K562 (cell line): Measurements from ENCODE around the gene LSR. TPM values are rescaled to one million over a fixed set of nuclear protein-coding genes. Genes with fewer than 3 reads are reported as not detected.
A peak's percentile ranks its signal among the peaks of the same experiment; 100 is the strongest.

Experiments
- CCNT2 ChIP-seq: IDR thresholded peaks from 2 replicates; pipeline ENCODE4 v1.6.1; 2011; ENCODE audit warnings: borderline replicate concordance, low read depth, mild to moderate bottlenecking, moderate library complexity, mixed read lengths, low read length; ENCODE audit not compliant: insufficient read length; ENCODE audit errors: extremely low read depth
- CHCHD3 ChIP-seq: fragments of 250-450 bp; sonication (Bioruptor Pico); IDR thresholded peaks from 2 replicates; pipeline ENCODE4 v2.1.2; 2022; ENCODE audit warnings: mild to moderate bottlenecking
- CREM ChIP-seq: IDR thresholded peaks from 2 replicates; pipeline ENCODE4 v1.6.1; 2014; ENCODE audit warnings: antibody characterized with exemption, low read depth
- CSDE1 ChIP-seq, 2 experiments: fragments of 450-650 bp; IDR thresholded peaks; 2 replicates each; pipeline ENCODE4 v1.6.1; 2016; ENCODE audit warnings: mild to moderate bottlenecking in 1 of 2
- DACH1 ChIP-seq: fragments of 450-650 bp; IDR thresholded peaks from 2 replicates; pipeline ENCODE4 v1.6.1; 2018; ENCODE audit not compliant: partially characterized antibody
- DPF2 ChIP-seq: fragments of 450-650 bp; IDR thresholded peaks from 2 replicates; pipeline ENCODE4 v1.6.1; 2016
- ELF4 ChIP-seq: fragments of 450-650 bp; formaldehyde crosslinking; IDR thresholded peaks from 2 replicates; pipeline ENCODE4 v1.4.0; 2022; ENCODE audit warnings: missing genetic modification characterization
- FOSL1 ChIP-seq: fragments of 200-800 bp; sonication (Bioruptor generic); conservative IDR thresholded peaks from 2 replicates; pipeline ENCODE4 v1.6.1; 2016; ENCODE audit warnings: missing genetic modification characterization, missing compliant biosample characterization
- GATAD2A ChIP-seq: fragments of 450-650 bp; IDR thresholded peaks from 2 replicates; pipeline ENCODE4 v1.6.1; 2017
- NFIC ChIP-seq: fragments of 450-650 bp; IDR thresholded peaks from 2 replicates; pipeline ENCODE4 v1.6.1; 2017; ENCODE audit warnings: mild to moderate bottlenecking, inconsistent platforms
- NFIX ChIP-seq: fragments of 250-450 bp; sonication (Bioruptor Pico); IDR thresholded peaks from 2 replicates; pipeline ENCODE4 v1.4.0; 2020; ENCODE audit warnings: low read depth, mild to moderate bottlenecking, moderate library complexity
- NRF1 ChIP-seq, 2 experiments: fragments of 450-650 bp; IDR thresholded peaks in 1 of 2; conservative IDR thresholded peaks in 1 of 2; 2 replicates each; pipeline ENCODE4 v1.6.1; 2014; ENCODE audit warnings: mild to moderate bottlenecking in 2 of 2
- RCOR1 ChIP-seq, 2 experiments: IDR thresholded peaks; 2 replicates each; pipeline ENCODE4 v1.6.1; 2012; ENCODE audit warnings: low read depth in 2 of 2, low read length in 2 of 2, borderline replicate concordance in 1 of 2, improper control_type of control experiment in 1 of 2
- RFX1 ChIP-seq: fragments of 450-650 bp; IDR thresholded peaks from 2 replicates; pipeline ENCODE4 v1.6.1; 2016; ENCODE audit warnings: mild to moderate bottlenecking, moderate library complexity
- SMARCA4 ChIP-seq: fragments of 450-650 bp; IDR thresholded peaks from 2 replicates; pipeline ENCODE4 v1.6.1; 2016
- SOX6 ChIP-seq: fragments of 450-650 bp; IDR thresholded peaks from 2 replicates; pipeline ENCODE4 v1.6.1; 2014; ENCODE audit warnings: mild to moderate bottlenecking
- SREBF1 ChIP-seq: fragments of 150-350 bp; IDR thresholded peaks from 2 replicates; pipeline ENCODE4 v1.6.1; 2014; ENCODE audit warnings: antibody characterized with exemption, low read depth, low read length, borderline replicate concordance
- TBL1XR1 ChIP-seq, 2 experiments: IDR thresholded peaks; 2 replicates each; pipeline ENCODE4 v1.6.1; 2012; ENCODE audit warnings: improper control_type of control experiment in 2 of 2, low read length in 2 of 2, mild to moderate bottlenecking in 1 of 2
- TCF7 ChIP-seq: sonication (generic); IDR thresholded peaks from 2 replicates; pipeline ENCODE4 v1.6.1; 2016; ENCODE audit warnings: antibody characterized with exemption, borderline replicate concordance
- TOE1 ChIP-seq, 2 experiments: fragments of 450-650 bp in 1 of 2; sonication (generic) in 1 of 2; formaldehyde crosslinking in 1 of 2; IDR thresholded peaks; 2 replicates each; pipeline versions ENCODE4 v1.7.1 to v1.8.0; 2016 to 2022; ENCODE audit warnings: borderline replicate concordance in 2 of 2, mild to moderate bottlenecking in 2 of 2, antibody characterized with exemption in 1 of 2, inconsistent platforms in 1 of 2, low read depth in 1 of 2, missing genetic modification reagents in 1 of 2, moderate library complexity in 1 of 2
- ZBTB8A ChIP-seq: fragments of 450-650 bp; IDR thresholded peaks from 2 replicates; pipeline ENCODE4 v1.6.1; 2018; ENCODE audit warnings: mild to moderate bottlenecking, moderate library complexity; ENCODE audit not compliant: partially characterized antibody
- ZNF121 ChIP-seq: sonication (generic); formaldehyde crosslinking; conservative IDR thresholded peaks from 2 replicates; pipeline ENCODE4 v1.8.0; 2022; ENCODE audit warnings: missing genetic modification reagents
- ZNF436 ChIP-seq: fragments of 250-450, 450-650 bp; sonication (Bioruptor Pico); formaldehyde crosslinking; IDR thresholded peaks from 2 replicates; pipeline ENCODE4 v1.7.0; 2020; ENCODE audit warnings: mild to moderate bottlenecking
- ZNF589 ChIP-seq: fragments of 200-800 bp; sonication (Bioruptor generic); IDR thresholded peaks from 2 replicates; pipeline ENCODE4 v1.6.1; 2016; ENCODE audit warnings: low read depth, missing genetic modification characterization, missing compliant biosample characterization
- ZNF75A ChIP-seq: fragments of 450-650 bp; formaldehyde crosslinking; IDR thresholded peaks from 2 replicates; pipeline ENCODE4 v1.4.0; 2020; ENCODE audit warnings: mild to moderate bottlenecking
- polyA plus RNA-seq, 8 experiments: library from polyadenylated mRNA; depleted of rRNA in 4 of 8; stranded (reverse) in 5 of 8; unstranded in 3 of 8; fragments of >200 nt; fragmentation: Nextera tagmentation in 2 of 8; fragmentation: Illumina TruSeq in 1 of 8; extraction: Ambion mirVana in 2 of 8; extraction: Trizol in 1 of 8; gene quantifications; 2 replicates each; pipeline versions ENCODE4 v1.2.1 to v1.2.3, GENCODE V29; 2011 to 2014; ENCODE audit warnings: inconsistent platforms in 1 of 8, missing spikeins in 1 of 8
- total RNA-seq, 7 experiments: library from RNA; depleted of rRNA in 6 of 7; stranded (reverse); fragments of >200 nt in 6 of 7; fragmentation: Illumina TruSeq in 2 of 7; extraction: Trizol in 2 of 7; gene quantifications; 2 replicates each; pipeline versions ENCODE4 v1.2.1 to v1.2.3, GENCODE V29; 2011 to 2021; ENCODE audit warnings: low replicate concordance in 1 of 7
- TF ChIP-seq, protein P1 (sequence below): sonication (generic); formaldehyde crosslinking; IDR thresholded peaks from 2 replicates; pipeline ENCODE4 v1.8.1; 2023; ENCODE audit warnings: mild to moderate bottlenecking, missing genetic modification reagents, moderate library complexity
- TF ChIP-seq, protein P2 (sequence below), 2 experiments: fragments of 450-650 bp; conservative IDR thresholded peaks; 2 replicates each; pipeline ENCODE4 v1.6.1; 2017; ENCODE audit warnings: mild to moderate bottlenecking in 2 of 2, moderate library complexity in 2 of 2

LSR gene
- total and polyA plus RNA-seq, 9 of the 15 experiments (the other 6 are each of a cell fraction or from before 2014, with no cell fraction given) = 0.44 to 87.9 (median 28.0) TPM

- TF ChIP-seq ZNF436 (CRISPR knock-in tag) (no peak), CREM (peak; percentile 30), GATAD2A (0 out of 2 replicates have a peak, but pooled peaks have one; percentile 8), TOE1 (IDR thresholded peaks at IDR 0.05; ENCODE audit: borderline replicate concordance) (peak; percentile 77; the same call in 1 of the 2 replicates), TOE1 (CRISPR knock-in tag; IDR thresholded peaks at IDR 0.05; ENCODE audit: borderline replicate concordance, low read depth) (no peak), DPF2 (peak; percentile 90), ZNF121 (CRISPR knock-in tag) (no peak), CCNT2 (peak; percentile 59), RFX1 (no peak), DACH1 (peak; percentile 27), CSDE1 (IDR thresholded peaks at IDR 0.05) (no peak), ELF4 (CRISPR knock-in tag) (peak; percentile 65; the same call in 1 of the 2 replicates), NFIC (peak; percentile 54), ZNF589 (CRISPR knock-in tag) (peak; percentile 19; the same call in 1 of the 2 replicates), NFIX (no peak), FOSL1 (tag) (0 out of 2 replicates have a peak, but pooled peaks have one; percentile 10), RCOR1 (IDR thresholded peaks at IDR 0.05; ENCODE audit: borderline replicate concordance in 1 of 2, low read depth in 2 of 2, low read length in 2 of 2) (peak; percentile 82 to 97), SOX6 (peak; percentile 69; the same call in 1 of the 2 replicates), ZBTB8A (no peak), TBL1XR1 (IDR thresholded peaks at IDR 0.05; ENCODE audit: low read length in 2 of 2) (peak in 1 of 2 experiments; percentile 15; a peak in 3 of 4 replicates), NRF1 (conservative IDR thresholded peaks at IDR 0.05 in 1 of 2, IDR thresholded peaks at IDR 0.05 in 1 of 2) (peak; percentile 92 to 93), ZNF75A (no peak), SREBF1 (no peak), TCF7 (no peak), CHCHD3 (CRISPR knock-in tag) (no peak), SMARCA4 (peak; percentile 80)
- TF ChIP-seq, protein P1, sequence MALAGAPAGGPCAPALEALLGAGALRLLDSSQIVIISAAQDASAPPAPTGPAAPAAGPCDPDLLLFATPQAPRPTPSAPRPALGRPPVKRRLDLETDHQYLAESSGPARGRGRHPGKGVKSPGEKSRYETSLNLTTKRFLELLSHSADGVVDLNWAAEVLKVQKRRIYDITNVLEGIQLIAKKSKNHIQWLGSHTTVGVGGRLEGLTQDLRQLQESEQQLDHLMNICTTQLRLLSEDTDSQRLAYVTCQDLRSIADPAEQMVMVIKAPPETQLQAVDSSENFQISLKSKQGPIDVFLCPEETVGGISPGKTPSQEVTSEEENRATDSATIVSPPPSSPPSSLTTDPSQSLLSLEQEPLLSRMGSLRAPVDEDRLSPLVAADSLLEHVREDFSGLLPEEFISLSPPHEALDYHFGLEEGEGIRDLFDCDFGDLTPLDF = no peak
- TF ChIP-seq, protein P2, sequence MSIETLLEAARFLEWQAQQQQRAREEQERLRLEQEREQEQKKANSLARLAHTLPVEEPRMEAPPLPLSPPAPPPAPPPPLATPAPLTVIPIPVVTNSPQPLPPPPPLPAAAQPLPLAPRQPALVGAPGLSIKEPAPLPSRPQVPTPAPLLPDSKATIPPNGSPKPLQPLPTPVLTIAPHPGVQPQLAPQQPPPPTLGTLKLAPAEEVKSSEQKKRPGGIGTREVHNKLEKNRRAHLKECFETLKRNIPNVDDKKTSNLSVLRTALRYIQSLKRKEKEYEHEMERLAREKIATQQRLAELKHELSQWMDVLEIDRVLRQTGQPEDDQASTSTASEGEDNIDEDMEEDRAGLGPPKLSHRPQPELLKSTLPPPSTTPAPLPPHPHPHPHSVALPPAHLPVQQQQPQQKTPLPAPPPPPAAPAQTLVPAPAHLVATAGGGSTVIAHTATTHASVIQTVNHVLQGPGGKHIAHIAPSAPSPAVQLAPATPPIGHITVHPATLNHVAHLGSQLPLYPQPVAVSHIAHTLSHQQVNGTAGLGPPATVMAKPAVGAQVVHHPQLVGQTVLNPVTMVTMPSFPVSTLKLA (conservative IDR thresholded peaks at IDR 0.05) = peak in 1 of 2 experiments; percentile 60; a peak in 1 of 4 replicates
Measured at GRCh38 chr19:35247526-35248309, 1.1 kb upstream of the LSR start (continued).
